Activated CD4-positive, alpha-beta T cell treated with anti-CD3 and anti-CD28 coated beads, Interleukin-2, amount 50 U/mL, for 48 hours (primary cell): ENCODE results near the gene MMP11.

Source experiments
- DNase-seq, 2 experiments: peaks; one replicate each; pipeline ENCODE4 v3.0.0-alpha.2; 2020

The MMP11 gene

GRCh38 chr22:23803001-23803819 is 30.6 kb downstream of the MMP11 start:
- no peak for DNase-seq

DNA sequence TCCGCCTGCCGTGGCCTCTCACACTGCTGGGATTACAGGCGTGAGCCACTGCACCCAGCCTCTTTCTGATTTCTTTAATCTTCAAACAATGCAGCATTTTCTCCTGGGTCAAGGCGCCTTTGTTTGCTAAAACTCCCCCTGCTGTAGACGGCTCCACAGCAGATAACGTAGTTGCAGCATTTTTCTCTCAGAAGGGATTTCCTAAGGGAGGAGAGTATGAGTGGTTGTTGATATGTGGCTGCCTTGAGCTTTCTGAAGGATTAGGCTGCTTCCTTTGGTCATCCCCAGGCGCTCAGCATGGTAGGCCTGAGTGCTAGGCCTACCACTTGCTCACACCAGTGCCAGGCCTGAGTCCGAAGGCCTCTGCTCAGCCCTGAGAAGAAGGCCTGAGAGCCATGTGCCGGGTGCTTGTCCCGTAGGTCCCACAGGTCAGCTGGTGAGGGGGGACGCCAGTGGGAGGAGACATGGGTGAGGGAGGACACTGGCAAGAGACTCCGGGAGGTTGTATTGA is 32.2 kb downstream of the MMP11 start:
- no peak for DNase-seq

- no peak for DNase-seq
Observed at GRCh38 chr22:23806837-23807236, 34.2 kb downstream of the MMP11 start.

DNA sequence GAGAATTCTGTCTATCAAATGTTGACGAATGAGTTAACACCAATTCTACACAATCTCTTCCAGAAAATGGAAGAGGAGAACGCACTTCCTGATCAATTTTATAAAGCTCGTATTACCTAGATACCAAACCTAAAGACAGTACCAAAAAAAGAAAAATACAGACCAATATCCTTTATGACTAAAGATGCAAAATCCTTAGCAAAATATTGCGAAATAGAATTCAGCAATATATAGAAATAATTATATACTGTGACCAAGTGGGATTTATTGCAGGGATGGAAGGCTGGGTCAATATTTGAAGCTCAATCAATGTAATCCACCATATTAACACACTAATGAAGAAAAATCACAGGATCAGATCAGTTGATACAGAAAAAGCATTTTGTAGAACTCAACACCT is 39.7 kb downstream of the MMP11 start:
- no peak for DNase-seq

- DNase-seq = no peak
Observed at GRCh38 chr22:23815541-23816155, 43.0 kb downstream of the MMP11 start.

- DNase-seq = no peak
Observed at GRCh38 chr22:23816156-23816976, 43.7 kb downstream of the MMP11 start.

DNA sequence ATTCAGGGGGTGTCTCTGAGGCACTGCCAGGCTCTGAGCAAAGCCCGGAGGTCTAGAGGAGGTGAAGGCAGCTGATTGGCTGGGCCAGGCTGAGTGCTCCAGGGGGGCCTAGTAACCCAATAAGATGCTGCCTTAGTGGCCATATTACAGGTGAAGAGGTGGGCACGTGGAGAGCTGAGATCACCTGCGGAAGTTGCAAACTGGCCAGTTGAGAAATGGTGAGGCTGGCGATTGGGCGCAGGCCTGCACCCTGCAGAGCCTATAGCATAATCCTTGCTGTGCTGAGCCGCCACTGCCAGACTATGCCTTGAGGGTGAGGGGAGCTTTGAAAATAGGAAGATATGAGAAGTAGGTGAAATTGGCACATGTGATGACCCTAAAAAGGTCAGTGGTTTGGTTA is 44.5 kb downstream of the MMP11 start:
- no peak for DNase-seq

DNA sequence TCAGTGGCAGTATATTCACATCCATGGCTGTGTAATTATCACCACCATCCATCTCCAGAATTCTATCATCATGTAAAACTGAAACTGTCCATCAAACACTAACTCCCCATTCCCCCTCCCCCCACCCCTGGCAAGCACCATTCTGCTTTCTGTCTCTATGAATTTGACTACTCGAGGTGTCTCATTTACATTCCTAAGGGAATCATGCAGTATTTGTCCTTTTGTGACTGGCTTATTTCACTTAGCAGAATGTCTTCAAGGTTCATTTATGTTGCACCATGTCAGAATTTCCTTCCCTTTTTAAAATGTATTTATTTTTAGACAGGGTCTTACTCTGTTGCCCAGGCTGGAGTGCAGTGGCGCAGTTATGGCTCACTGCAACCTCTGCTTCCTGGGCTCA is 45.9 kb downstream of the MMP11 start:
- no peak for DNase-seq

- peak in 1 of 2 experiments; percentile 7 for DNase-seq
Observed at GRCh38 chr22:23820748-23821211, 48.1 kb downstream of the MMP11 start.

GRCh38 chr22:23822101-23822671 is 49.5 kb downstream of the MMP11 start:
- DNase-seq = no peak

- no peak for DNase-seq
Observed at GRCh38 chr22:23823331-23823791, 50.7 kb downstream of the MMP11 start.

- no peak for DNase-seq
Observed at GRCh38 chr22:23824476-23825245, 52.0 kb downstream of the MMP11 start.

DNA sequence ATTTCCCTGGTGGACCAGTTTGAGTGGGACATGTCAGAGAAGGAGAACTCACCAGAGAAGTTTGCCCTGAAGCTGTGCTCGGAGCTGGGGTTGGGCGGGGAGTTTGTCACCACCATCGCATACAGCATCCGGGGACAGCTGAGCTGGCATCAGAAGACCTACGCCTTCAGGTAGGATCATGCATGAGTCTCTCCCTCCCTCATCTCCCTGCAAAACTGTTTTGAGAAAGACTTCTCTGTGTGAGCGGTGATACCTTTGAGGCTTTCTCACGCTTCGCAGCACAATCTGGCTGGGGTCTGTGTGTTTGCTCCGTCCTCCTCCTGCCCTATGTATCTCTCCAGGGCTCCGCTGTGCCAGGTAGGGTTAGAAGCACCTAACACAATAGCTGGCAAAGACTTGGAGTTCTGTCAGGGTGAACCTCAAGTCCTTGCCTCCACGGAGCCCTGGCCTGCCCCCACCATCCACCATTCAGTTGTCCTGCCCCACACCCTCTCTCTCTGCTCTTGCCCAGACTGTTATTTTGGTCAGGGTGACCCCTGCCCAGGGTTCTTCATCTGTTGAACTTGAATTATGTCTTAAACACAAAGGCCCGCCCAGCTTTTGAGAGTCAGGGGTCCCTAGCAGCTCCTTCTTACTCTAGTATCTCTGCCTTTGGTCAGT is 52.7 kb downstream of the MMP11 start:
- no peak for DNase-seq

- DNase-seq = no peak
Observed at GRCh38 chr22:23826510-23827350, 54.1 kb downstream of the MMP11 start.

GRCh38 chr22:23827351-23827995 is 54.8 kb downstream of the MMP11 start:
- no peak for DNase-seq

- no peak for DNase-seq
Observed at GRCh38 chr22:23828800-23829680, 56.4 kb downstream of the MMP11 start.

GRCh38 chr22:23829845-23830372 is 57.3 kb downstream of the MMP11 start:
- DNase-seq = no peak

DNA sequence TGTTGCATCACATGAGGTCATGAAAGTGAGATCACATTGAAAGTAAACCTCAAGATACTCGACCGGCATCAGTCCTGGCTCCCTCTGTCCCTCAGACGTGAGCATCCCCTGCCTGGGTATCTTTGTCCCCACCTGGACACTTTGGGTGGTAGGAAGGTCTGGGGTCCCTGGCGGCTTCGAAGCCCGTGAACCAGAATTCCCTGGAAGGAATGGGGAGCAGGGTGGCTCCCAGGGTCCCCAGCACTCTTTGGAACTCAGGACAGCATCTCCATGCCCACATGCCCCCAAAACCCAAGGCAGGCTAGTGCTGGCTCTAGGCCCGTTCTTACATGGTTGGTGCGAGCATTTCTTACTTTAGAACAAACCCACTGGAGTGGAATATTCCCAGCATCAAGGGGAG is 58.6 kb downstream of the MMP11 start:
- DNase-seq = no peak

GRCh38 chr22:23831781-23832180 is 59.1 kb downstream of the MMP11 start:
- DNase-seq = no peak
